Activated CD4-positive, alpha-beta T cell treated with anti-CD3 and anti-CD28 coated beads, Interleukin-2, amount 50 U/mL, for 1 hour (primary cell): ENCODE measurements around the gene LRRIQ1.
"Not testable (repeated sequence)": the region's sequence is repeated elsewhere in the genome, so short reads cannot be mapped to it uniquely, and the experiment has no call there.

Source experiments
- DNase-seq: peaks from one replicate; pipeline ENCODE4 v3.0.0-alpha.2; 2020

LRRIQ1 gene

GRCh38 chr12:85036234-85036707 lies at the start of gene LRRIQ1, which contains the start of gene TSPAN19:
TSS of gene LRRIQ1 (plus strand) at chr12:85036351. CDS start at chr12:85038177, 1,826 bp downstream.
TSS of gene TSPAN19 (minus strand) at chr12:85036277. CDS start at chr12:85029946, 6,331 bp downstream.
- DNase-seq, result peak; percentile 2

- no peak for DNase-seq
Measured at GRCh38 chr12:84986586-84986985, 49.6 kb upstream of the LRRIQ1 start.

GRCh38 chr12:84994426-84994825 lies 41.7 kb upstream of the LRRIQ1 start:
- DNase-seq, result no peak

- DNase-seq, result no peak
Measured at GRCh38 chr12:84995641-84996040, 40.5 kb upstream of the LRRIQ1 start.

- DNase-seq, result no peak
Measured at GRCh38 chr12:84996759-84997158, 39.4 kb upstream of the LRRIQ1 start.

- no peak for DNase-seq
Measured at GRCh38 chr12:84998341-84998740, 37.8 kb upstream of the LRRIQ1 start.

GRCh38 chr12:85000729-85001128 lies 35.4 kb upstream of the LRRIQ1 start:
- no peak for DNase-seq

- no peak for DNase-seq
Measured at GRCh38 chr12:85002778-85003296, 33.3 kb upstream of the LRRIQ1 start.

- DNase-seq, result no peak
Measured at GRCh38 chr12:85004204-85004603, 31.9 kb upstream of the LRRIQ1 start.

- not testable (repeated sequence) for DNase-seq
Measured at GRCh38 chr12:85005047-85005446, 31.1 kb upstream of the LRRIQ1 start.

- no peak for DNase-seq
Measured at GRCh38 chr12:85005615-85006014, 30.5 kb upstream of the LRRIQ1 start.

GRCh38 chr12:85006206-85006605 lies 29.9 kb upstream of the LRRIQ1 start:
- no peak for DNase-seq

- DNase-seq, result no peak
Measured at GRCh38 chr12:85007836-85008235, 28.3 kb upstream of the LRRIQ1 start.

- no peak for DNase-seq
Measured at GRCh38 chr12:85016413-85016812, 19.7 kb upstream of the LRRIQ1 start.

GRCh38 chr12:85017133-85017532 lies 19.0 kb upstream of the LRRIQ1 start:
- no peak for DNase-seq

GRCh38 chr12:85017618-85018017 lies 18.5 kb upstream of the LRRIQ1 start:
- DNase-seq, result no peak

GRCh38 chr12:85018098-85018497 lies 18.1 kb upstream of the LRRIQ1 start:
- no peak for DNase-seq

GRCh38 chr12:85029456-85029855 lies 6.7 kb upstream of the LRRIQ1 start:
- DNase-seq, result no peak

- no peak for DNase-seq
Measured at GRCh38 chr12:85036733-85037132, 582 bp downstream of the LRRIQ1 start.

- DNase-seq, result no peak
Measured at GRCh38 chr12:85041395-85041794, 5.2 kb downstream of the LRRIQ1 start.

GRCh38 chr12:85043829-85044228 lies 7.7 kb downstream of the LRRIQ1 start:
- no peak for DNase-seq

GRCh38 chr12:85057370-85057963 lies 21.3 kb downstream of the LRRIQ1 start:
- no peak for DNase-seq

GRCh38 chr12:85058339-85058738 lies 22.2 kb downstream of the LRRIQ1 start:
- DNase-seq, result no peak

GRCh38 chr12:85059594-85059993 lies 23.4 kb downstream of the LRRIQ1 start:
- DNase-seq, result no peak

- DNase-seq, result no peak
Measured at GRCh38 chr12:85060916-85061315, 24.8 kb downstream of the LRRIQ1 start.
